Measurements from ENCODE around the gene PEDS1.

Gene PEDS1

DNA sequence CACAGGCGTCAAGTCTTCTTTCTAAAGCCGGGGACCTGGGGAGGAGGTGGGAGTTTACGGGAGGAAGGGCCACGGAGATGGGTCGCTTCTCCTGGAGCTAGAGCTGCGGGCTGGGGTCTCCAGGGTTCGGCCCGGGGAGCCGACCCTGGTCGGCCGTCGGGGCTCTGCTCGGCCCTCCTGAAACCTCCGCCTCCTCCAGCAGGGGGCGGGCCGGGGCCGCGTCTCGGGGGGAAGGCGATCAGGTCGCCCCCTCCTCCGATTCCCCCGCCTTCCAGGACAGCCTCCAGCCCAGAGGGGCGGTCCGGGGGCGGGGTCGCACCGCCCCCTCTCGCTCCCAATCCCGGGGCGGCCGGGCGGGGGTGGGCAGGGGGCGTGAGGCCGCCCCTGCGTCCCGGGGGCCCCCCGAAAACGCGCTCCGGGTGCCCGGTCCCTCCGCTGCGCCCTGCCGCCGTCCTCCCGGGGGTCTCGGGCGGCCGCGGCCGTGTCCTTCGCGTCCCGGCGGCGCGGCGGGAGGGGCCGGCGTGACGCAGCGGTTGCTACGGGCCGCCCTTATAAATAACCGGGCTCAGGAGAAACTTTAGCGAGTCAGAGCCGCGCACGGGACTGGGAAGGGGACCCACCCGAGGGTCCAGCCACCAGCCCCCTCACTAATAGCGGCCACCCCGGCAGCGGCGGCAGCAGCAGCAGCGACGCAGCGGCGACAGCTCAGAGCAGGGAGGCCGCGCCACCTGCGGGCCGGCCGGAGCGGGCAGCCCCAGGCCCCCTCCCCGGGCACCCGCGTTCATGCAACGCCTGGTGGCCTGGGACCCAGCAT, 36.9 kb upstream of the PEDS1 start, which contains the start of gene CEBPB:
TSS of gene CEBPB (plus strand) at position 580 of the 814 bp plus-strand sequence. CDS start at position 784, 204 bp downstream.
- peak within 1 kb of the TSS; percentile 86 for H3K4me3 ChIP-seq (ENCODE audit: low read length)
- peak; percentile 86 for DNase-seq (ENCODE audit: low read depth)
- TF ChIP-seq, protein P1, sequence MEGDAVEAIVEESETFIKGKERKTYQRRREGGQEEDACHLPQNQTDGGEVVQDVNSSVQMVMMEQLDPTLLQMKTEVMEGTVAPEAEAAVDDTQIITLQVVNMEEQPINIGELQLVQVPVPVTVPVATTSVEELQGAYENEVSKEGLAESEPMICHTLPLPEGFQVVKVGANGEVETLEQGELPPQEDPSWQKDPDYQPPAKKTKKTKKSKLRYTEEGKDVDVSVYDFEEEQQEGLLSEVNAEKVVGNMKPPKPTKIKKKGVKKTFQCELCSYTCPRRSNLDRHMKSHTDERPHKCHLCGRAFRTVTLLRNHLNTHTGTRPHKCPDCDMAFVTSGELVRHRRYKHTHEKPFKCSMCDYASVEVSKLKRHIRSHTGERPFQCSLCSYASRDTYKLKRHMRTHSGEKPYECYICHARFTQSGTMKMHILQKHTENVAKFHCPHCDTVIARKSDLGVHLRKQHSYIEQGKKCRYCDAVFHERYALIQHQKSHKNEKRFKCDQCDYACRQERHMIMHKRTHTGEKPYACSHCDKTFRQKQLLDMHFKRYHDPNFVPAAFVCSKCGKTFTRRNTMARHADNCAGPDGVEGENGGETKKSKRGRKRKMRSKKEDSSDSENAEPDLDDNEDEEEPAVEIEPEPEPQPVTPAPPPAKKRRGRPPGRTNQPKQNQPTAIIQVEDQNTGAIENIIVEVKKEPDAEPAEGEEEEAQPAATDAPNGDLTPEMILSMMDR (IDR thresholded peaks at IDR 0.05; ENCODE audit: insufficient read depth, low read depth, low read length, missing control alignments), result peak; percentile 50

DNA sequence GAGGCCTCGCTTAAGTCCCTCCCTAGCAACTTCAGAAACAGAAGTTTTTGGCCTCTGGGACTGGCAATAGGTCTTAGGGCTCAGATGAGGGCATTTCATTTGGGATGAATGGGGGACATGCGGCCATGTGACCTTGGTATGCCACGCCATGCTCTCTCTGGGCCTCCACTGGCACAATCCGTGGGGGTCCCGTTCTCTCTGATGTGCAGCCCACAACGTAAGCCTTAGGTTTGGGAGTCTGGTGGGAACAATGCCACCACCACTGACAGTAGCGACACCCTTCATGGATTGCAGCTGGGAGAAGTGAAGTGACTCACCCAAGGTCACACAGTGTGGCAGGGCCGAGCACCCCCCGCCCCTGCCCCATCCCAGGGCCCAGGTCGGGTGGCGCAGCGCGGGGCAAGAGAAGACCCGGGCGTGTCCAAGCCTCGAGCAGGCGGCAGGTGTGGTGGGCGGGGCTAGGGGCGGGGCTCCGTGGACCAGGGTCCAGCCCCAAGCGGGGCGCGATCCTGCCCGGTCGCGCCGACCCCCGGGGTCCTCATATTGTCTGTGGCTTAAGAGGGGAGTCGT, 36.2 kb upstream of the PEDS1 start:
- TF ChIP-seq, protein P1 (IDR thresholded peaks at IDR 0.05; ENCODE audit: insufficient read depth, low read depth, low read length, missing control alignments), result no peak
- H3K4me3 ChIP-seq (ENCODE audit: low read length), result peak overlapping the region; percentile 86
- DNase-seq (ENCODE audit: low read depth), result no peak

DNA sequence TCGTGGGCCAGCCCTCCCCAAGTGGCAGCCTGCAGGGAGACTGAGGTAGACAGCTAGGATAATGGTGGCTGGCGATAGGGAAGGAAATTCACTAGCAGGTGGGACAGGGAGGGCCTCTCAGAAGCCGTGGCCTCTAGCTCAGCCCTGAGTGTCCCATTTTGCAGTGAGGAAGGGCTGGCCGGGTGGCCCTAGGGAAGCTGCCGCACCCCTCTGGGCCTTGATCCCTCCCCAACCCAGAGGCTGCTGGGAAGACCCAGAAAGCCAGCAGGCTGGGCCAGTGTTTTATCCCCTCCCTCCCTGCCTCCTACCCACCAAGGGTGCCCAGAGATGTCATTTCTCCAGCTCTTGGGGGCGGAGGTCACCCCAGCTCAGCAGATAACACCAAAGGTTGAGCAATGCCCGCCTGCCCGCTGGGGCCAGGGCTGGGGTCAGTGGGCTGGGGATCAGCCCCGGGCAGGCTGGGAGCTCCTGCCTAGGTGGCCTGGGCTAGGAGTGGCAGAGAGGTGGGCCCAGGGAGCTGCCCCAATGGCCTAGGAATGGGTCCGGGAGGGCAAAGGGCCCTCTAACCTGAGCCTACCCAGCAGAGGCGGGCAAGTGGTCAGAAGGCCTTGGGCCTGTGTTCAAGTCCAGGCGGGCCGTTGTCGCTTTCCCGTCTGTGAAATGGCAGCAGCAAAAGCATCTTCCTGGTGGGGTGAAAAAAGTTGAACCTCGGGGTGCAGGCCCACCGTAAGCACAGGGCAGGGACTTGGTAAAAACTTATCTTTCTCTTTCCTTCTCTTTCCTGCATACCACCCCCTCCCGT, 35.6 kb upstream of the PEDS1 start:
- DNase-seq (ENCODE audit: low read depth), result no peak
- TF ChIP-seq, protein P1 (IDR thresholded peaks at IDR 0.05; ENCODE audit: insufficient read depth, low read depth, low read length, missing control alignments), result no peak
- H3K4me3 ChIP-seq (ENCODE audit: low read length), result no peak overlapping the region

DNA sequence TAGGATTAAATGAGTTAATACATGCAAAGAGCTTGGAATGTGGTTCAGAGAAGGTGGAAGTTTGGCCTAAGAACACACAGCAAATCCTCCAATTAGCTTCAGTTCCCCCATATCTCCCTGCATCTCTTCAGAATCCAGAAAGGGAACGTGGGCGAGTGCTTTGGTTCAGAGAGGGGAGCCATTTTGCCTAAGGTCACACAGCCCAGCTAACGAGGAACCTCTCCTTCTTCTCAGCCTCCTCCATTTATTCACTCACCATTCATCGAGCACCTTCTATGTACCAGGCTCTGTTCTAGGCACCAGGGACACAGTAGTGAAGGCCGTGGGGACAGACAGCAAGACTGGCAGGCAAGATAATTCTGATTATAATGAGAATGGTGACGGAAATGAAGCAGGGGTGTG, 34.8 kb upstream of the PEDS1 start:
- TF ChIP-seq, protein P1 (IDR thresholded peaks at IDR 0.05; ENCODE audit: insufficient read depth, low read depth, low read length, missing control alignments), result no peak
- DNase-seq (ENCODE audit: low read depth), result no peak

DNA sequence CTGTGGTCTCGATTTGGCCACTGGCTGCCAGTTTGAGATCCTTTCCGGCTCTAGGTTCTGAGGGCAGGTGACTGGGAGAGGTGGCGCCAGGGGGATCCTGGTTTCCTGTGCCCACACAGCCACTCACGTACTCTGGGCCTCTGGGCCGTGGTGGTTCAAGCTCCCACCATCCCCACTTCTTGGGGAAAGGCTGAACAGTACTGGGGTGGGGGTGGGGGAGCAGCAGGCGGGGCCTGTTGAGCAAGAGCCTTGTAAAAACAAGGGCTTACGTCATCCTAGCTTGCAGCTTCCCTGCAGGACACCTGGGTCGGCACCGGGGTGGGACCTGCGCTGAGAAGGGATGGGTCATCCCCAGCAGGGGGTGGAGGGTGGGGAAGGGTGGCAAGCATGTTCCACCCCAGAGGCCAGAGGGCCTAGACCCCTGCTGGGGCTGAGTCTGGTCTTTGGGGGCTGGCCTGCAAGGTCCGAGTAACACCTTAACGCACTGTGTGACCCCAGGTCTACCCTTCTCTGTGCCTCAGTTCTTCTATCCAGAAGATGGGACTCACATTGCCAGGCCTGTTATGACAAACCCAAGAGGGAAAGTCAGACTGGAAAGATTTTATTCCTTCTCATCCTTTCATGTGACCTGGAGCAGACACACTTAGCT, 34.0 kb upstream of the PEDS1 start:
- TF ChIP-seq, protein P1 (IDR thresholded peaks at IDR 0.05; ENCODE audit: insufficient read depth, low read depth, low read length, missing control alignments), result no peak
- DNase-seq (ENCODE audit: low read depth), result peak; percentile 68
- H3K4me3 ChIP-seq (ENCODE audit: low read length), result no peak overlapping the region

More for the DNA sequence above, 34.8 kb upstream of the PEDS1 start:
- H3K4me3 ChIP-seq (ENCODE audit: low read length), result no peak overlapping the region

DNA sequence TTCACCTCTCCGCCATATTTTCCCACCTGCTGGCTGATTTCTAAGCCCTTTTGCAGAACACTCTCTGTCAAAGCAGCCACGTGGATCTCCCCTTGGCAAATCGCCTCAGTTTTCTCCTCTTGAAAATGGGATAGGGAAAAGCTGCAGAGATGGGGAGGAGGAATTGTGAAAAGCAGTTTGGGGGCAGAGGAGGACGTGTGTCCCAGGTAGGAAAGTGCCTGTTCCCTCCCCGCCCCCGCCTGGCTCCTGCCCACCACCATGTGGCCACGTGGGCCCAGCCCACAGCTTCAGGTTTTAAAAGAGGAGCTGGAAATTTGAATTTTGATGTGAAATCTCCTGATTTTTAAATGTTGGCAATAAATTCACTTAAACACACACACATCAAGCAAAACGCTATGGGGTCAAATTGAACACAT, 33.5 kb upstream of the PEDS1 start:
- TF ChIP-seq, protein P1 (IDR thresholded peaks at IDR 0.05; ENCODE audit: insufficient read depth, low read depth, low read length, missing control alignments), result no peak
- H3K4me3 ChIP-seq (ENCODE audit: low read length), result no peak overlapping the region
- DNase-seq (ENCODE audit: low read depth), result no peak
